Neural cell (in vitro differentiated cells): Measurements from ENCODE around the gene CEP126. TPM values are rescaled to one million over a fixed set of nuclear protein-coding genes. Genes with fewer than 3 reads are reported as not detected.

Experiments used
- H2AFZ ChIP-seq: fragments of 200-600, 300-800 bp; sonication (generic), shearing (Covaris generic); 2 replicates; pipeline ENCODE4 v1.6.0; 2014; ENCODE audit warnings: low read depth, mild to moderate bottlenecking, antibody characterized with exemption, low read length, moderate library complexity
- H3F3A ChIP-seq: fragments of 200-600 bp; shearing (Covaris generic); 2 replicates; pipeline ENCODE4 v1.6.1; 2016; ENCODE audit warnings: mild to moderate bottlenecking, moderate library complexity, mixed read lengths, antibody characterized with exemption, low read length; ENCODE audit not compliant: insufficient read depth, poor library complexity, severe bottlenecking
- H3K27ac ChIP-seq: fragments of 200-600, 300-800 bp; sonication (generic), shearing (Covaris generic); 2 replicates; pipeline ENCODE4 v1.5.1; 2014; ENCODE audit warnings: mild to moderate bottlenecking, low read length, moderate library complexity
- H3K27me3 ChIP-seq: fragments of 300-800, 200-600 bp; sonication (generic), shearing (Covaris generic); 2 replicates; pipeline ENCODE4 v1.6.0; 2014; ENCODE audit warnings: mild to moderate bottlenecking, low read depth, low read length, moderate library complexity; ENCODE audit not compliant: insufficient read depth
- H3K36me3 ChIP-seq: fragments of 300-800, 200-600 bp; sonication (generic), shearing (Covaris generic); 2 replicates; pipeline ENCODE4 v1.5.1; 2014; ENCODE audit warnings: mild to moderate bottlenecking, antibody characterized with exemption, low read length, moderate library complexity; ENCODE audit not compliant: insufficient read depth
- H3K4me2 ChIP-seq: fragments of 300-800, 200-600 bp; sonication (generic), shearing (Covaris generic); 2 replicates; pipeline ENCODE4 v1.6.0; 2014; ENCODE audit warnings: mild to moderate bottlenecking, low read length
- H3K4me3 ChIP-seq: fragments of 300-800, 200-600 bp; sonication (generic), shearing (Covaris generic); 2 replicates; pipeline ENCODE4 v1.5.1; 2014; ENCODE audit warnings: mild to moderate bottlenecking, low read length, moderate library complexity
- H3K79me2 ChIP-seq: fragments of 200-600 bp; shearing (Covaris generic); replicated peaks from 2 replicates; pipeline ENCODE4 v1.6.0; 2014; ENCODE audit warnings: mild to moderate bottlenecking, low read length, moderate library complexity; ENCODE audit not compliant: insufficient read depth
- H3K9ac ChIP-seq: fragments of 300-800, 200-600 bp; sonication (generic), shearing (Covaris generic); 2 replicates; pipeline ENCODE4 v1.6.1; 2016; ENCODE audit warnings: mild to moderate bottlenecking, low read length, mixed read lengths
- H3K9me2 ChIP-seq: fragments of 200-600 bp; shearing (Covaris generic); 2 replicates; pipeline ENCODE4 v1.6.1; 2016; ENCODE audit warnings: mild to moderate bottlenecking, low read length, mixed read lengths; ENCODE audit not compliant: insufficient read depth
- H3K9me3 ChIP-seq: fragments of 200-600, 300-800 bp; sonication (generic), shearing (Covaris generic); 2 replicates; pipeline ENCODE4 v1.6.1; 2016; ENCODE audit warnings: mild to moderate bottlenecking, mixed run types, low read length, moderate library complexity, mixed read lengths
- H4K20me1 ChIP-seq: fragments of 200-600 bp; shearing (Covaris generic); 2 replicates; pipeline ENCODE4 v1.6.1; 2016; ENCODE audit warnings: mild to moderate bottlenecking, mixed run types; ENCODE audit not compliant: insufficient read depth
- CTCF ChIP-seq: fragments of 450-650 bp; IDR thresholded peaks from 2 replicates; pipeline ENCODE4 v1.5.1; 2014; ENCODE audit warnings: antibody characterized with exemption, mild to moderate bottlenecking, moderate library complexity; ENCODE audit not compliant: poor library complexity, severe bottlenecking
- EP300 ChIP-seq: fragments of 450-650 bp; conservative IDR thresholded peaks from 2 replicates; pipeline ENCODE4 v1.6.1; 2014; ENCODE audit warnings: antibody characterized with exemption, mild to moderate bottlenecking, moderate library complexity; ENCODE audit not compliant: poor library complexity, severe bottlenecking
- EZH2 ChIP-seq: fragments of 200-600, 300-800 bp; shearing (Covaris generic), sonication (generic); IDR thresholded peaks from 2 replicates; pipeline ENCODE4 v1.6.1; 2014; ENCODE audit warnings: antibody characterized with exemption, low read length, borderline replicate concordance, mild to moderate bottlenecking; ENCODE audit not compliant: insufficient read depth, poor library complexity, severe bottlenecking
- MXI1 ChIP-seq: fragments of 450-650 bp; conservative IDR thresholded peaks from 2 replicates; pipeline ENCODE4 v1.6.1; 2014; ENCODE audit warnings: antibody characterized with exemption, mild to moderate bottlenecking; ENCODE audit not compliant: poor library complexity, severe bottlenecking
- POLR2AphosphoS5 ChIP-seq: IDR thresholded peaks from 2 replicates; pipeline ENCODE4 v1.6.1; 2012
- RAD21 ChIP-seq: fragments of 450-650 bp; conservative IDR thresholded peaks from 2 replicates; pipeline ENCODE4 v1.6.1; 2014; ENCODE audit warnings: antibody characterized with exemption, mild to moderate bottlenecking, moderate library complexity
- REST ChIP-seq: IDR thresholded peaks from 2 replicates; pipeline ENCODE4 v1.6.1; 2012; ENCODE audit warnings: borderline replicate concordance
- SMC3 ChIP-seq: fragments of 450-650 bp; conservative IDR thresholded peaks from 2 replicates; pipeline ENCODE4 v1.6.1; 2014; ENCODE audit warnings: antibody characterized with exemption, mild to moderate bottlenecking, moderate library complexity; ENCODE audit not compliant: poor library complexity
- TAF1 ChIP-seq: IDR thresholded peaks from 2 replicates; pipeline ENCODE4 v1.6.1; 2012; ENCODE audit warnings: low read depth
- polyA plus RNA-seq: library from polyadenylated mRNA; depleted of rRNA; stranded (reverse); fragments of >200 nt; gene quantifications from 2 replicates; pipeline ENCODE4 v1.2.3, GENCODE V29; 2014

Gene CEP126
- polyA plus RNA-seq, 1 donor from 2014 or later, result 1.8 TPM

- Histone ChIP-seq H3F3A (no peaks in the 10 kb centered on the region), H3K9ac (no peak overlapping the region), H4K20me1 (no peaks in the 10 kb centered on the region), H3K4me3 (no peak overlapping the region), H3K79me2 (no peaks in the 10 kb centered on the region), H3K4me2 (no peak overlapping the region), H3K27ac (no peak overlapping the region), H2AFZ (no peak overlapping the region), H3K9me2 (no peaks in the 10 kb centered on the region), H3K9me3 (no peaks in the 10 kb centered on the region), H3K27me3 (no peaks in the 10 kb centered on the region), H3K36me3 (no peaks in the 10 kb centered on the region)
- TF ChIP-seq MXI1 (no peak), EP300 (no peak), SMC3 (no peak), CTCF (no peak), TAF1 (no peak), REST (no peak), POLR2AphosphoS5 (no peak), EZH2 (no peak), RAD21 (no peak)
These were observed 92.2 kb downstream of the CEP126 start for GRCh38 chr11:102006835-102007566.

- Histone ChIP-seq H3K4me2 (no peak overlapping the region), H2AFZ (no peak overlapping the region)
These were observed 93.0 kb downstream of the CEP126 start for GRCh38 chr11:102007567-102008437.

More at GRCh38 chr11:102007567-102008437, 93.0 kb downstream of the CEP126 start:
- H3K4me3 ChIP-seq, result no peak overlapping the region
- no peaks in the 10 kb centered on the region for H4K20me1 ChIP-seq
- H3K9me3 ChIP-seq, result no peaks in the 10 kb centered on the region
- no peaks in the 10 kb centered on the region for H3K9me2 ChIP-seq
- TF ChIP-seq RAD21, result peak; percentile 79
- TF ChIP-seq EP300, result peak; percentile 91
- TF ChIP-seq POLR2AphosphoS5, result peak; percentile 64
- TF ChIP-seq EZH2, result no peak
- no peak for TF ChIP-seq REST
- peak; percentile 74 for TF ChIP-seq CTCF
- TF ChIP-seq SMC3, result peak; percentile 78
- H3K36me3 ChIP-seq, result no peaks in the 10 kb centered on the region
- H3K27ac ChIP-seq, result no peak overlapping the region
- H3F3A ChIP-seq, result no peaks in the 10 kb centered on the region
- H3K27me3 ChIP-seq, result no peaks in the 10 kb centered on the region
- H3K9ac ChIP-seq, result no peak overlapping the region
- no peaks in the 10 kb centered on the region for H3K79me2 ChIP-seq
